Stimulated activated CD8-positive, alpha-beta memory T cell treated with anti-CD3 and anti-CD28 coated beads, Interleukin-12 subunit alpha, Interleukin-12 subunit beta, amount 100 ng/mL, for 4 hours (primary cell): ENCODE measurements around the gene OTOG.

Experiments
- DNase-seq: peaks from one replicate; pipeline ENCODE4 v3.0.0-alpha.2; 2020; ENCODE audit warnings: low read depth

The OTOG gene

DNA sequence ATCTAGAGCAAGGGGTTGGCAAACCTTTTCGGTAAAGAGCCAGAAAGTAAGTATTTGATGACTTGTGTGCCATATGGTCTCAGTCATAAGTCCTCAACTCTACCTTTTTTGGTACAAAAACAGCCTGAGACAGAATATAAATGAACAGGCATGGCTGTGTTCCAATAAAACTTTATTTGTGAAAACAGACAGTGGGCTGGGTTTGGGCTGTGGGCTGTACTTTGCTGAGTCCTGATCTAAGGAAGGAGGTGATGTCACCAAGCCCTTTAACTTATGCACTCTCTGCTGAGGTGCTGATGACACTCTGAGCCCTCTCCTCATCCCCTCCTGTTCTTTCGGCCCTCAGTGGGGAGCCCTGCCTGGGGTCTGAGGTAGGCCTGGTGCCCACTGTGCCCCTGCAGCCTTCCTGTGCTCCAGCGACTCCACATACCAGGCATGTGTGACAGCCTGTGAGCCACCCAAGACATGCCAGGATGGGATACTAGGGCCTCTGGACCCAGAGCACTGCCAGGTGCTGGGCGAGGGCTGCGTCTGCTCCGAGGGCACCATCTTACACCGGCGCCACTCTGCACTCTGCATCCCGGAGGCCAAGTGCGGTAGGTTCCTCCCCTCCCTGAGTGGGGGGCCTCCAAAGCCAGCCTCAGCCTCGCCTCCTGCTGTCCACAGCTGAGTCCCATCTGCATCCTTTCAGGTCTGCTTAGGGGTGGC lies 86.4 kb downstream of the OTOG start:
- no peak for DNase-seq

DNA sequence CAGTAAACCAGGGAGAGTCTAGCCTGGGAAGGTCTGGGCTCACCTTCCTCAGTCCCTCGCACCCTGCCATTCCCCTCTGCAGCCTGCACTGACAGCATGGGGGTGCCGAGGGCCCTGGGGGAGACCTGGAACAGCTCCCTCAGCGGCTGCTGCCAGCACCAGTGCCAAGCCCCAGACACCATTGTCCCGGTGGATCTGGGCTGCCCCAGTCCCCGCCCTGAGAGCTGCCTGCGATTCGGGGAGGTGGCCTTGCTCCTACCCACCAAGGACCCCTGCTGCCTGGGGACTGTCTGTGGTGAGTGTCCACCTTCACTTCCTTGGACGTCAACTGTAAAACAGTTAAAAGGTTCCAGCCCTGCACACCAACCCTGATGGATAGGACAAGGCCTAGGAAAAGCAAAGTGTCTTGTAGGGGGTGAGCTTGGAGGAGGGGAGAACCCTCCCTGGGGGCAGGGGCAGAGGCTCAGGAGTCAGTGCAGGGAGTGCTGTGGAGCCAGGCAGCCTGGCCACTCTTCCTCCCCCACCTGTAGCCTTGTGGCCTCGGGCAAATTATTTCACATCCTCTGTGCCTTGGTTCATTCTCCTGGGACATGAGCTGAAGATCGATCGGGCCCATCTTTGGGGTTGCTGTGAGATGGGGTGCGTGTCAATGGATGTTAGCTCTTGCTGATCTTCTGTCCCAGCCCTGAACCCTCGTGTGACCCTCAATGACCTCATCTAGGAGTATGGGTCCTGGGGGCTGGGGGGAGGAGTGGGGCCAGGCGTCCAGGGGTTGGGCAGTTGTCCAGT lies 87.1 kb downstream of the OTOG start:
- no peak for DNase-seq

DNA sequence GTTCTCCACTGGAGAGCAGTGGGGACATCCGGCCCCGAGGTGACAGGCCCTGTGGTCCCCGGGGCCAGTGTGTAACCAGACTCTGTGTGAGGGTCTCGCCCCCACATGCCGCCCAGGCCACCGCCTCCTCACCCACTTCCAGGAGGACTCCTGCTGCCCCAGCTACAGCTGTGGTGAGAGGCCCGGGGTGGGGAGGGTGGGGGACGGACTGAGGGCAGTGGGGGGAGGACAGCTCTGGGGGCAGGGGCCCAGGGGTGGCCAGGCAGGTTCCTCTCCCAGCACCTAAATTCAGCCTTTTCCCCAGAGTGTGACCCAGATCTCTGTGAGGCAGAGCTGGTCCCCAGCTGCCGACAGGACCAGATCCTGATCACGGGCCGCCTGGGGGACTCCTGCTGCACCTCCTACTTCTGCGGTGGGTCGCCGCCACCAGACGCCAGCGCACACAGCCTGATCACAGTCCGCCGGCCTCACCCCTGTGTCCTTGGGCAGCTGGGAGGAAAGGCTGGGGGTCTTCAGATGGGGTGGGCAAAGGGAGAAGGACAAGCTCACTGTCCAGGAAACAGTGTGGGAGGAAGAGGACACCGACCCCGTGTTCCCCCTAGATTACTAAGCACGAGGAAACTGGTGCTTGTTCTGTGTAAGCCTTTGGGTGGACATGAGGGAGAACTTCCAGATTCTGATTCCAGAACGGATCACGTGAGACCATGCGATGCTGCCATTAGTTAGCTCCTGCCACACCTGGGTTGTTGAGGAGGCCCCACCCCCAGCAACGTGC lies 87.9 kb downstream of the OTOG start:
- no peak for DNase-seq

DNA sequence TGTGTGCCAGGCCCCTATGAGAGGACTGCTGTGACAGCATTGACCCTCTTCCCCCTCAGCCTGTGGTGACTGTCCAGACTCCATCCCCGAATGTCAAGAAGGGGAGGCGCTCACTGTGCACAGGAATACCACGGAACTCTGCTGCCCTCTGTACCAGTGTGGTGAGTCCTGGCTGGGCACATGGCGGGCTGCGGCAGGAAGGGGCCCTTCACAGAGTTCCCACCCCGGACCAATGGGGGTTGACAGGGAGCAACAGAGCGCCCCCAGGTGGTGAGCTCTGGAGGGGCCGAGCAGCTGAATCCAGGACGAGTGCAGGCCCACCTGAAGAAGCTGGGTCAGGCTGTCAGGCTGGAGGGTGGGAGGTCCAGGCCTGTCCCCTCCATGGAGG lies 88.5 kb downstream of the OTOG start:
- no peak for DNase-seq

DNA sequence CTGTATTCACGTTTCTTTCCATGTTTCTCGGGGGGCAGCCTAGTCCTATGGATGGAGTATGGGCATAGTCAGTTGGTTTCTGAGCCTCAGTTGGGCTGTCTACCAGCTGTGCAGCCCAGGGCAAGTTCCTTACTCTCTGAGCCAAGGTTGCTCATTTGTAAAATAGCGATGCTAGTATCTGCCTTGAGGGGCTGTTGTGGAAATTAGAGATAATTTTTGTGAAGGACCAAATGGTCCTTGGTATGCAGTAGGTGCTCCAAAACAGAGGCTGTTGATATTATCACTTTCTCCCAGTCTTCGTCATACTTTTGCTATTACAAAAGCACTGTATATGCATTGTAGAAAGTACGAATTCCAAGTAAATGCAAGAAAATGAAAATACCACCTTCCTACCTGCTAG lies 89.7 kb downstream of the OTOG start:
- no peak for DNase-seq

DNA sequence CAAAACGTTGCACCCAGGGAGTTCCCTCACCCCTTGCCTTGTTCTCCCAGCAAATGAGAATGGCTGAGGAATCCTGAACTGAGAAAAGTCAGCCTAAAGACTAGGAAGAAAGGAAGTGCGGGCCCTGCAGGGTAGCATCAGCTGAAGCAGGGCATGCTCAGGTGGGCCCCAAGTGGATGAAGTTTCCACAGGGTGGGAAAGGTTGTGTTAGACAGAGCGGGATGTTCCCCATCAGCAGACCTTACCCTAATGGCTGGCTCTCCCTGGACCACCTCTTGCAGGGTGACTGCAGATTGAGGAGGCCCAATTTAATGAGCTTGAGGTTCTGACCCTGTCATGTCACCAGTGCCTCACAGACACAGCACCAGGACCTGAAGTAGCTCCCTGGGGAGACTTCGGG lies 90.8 kb downstream of the OTOG start:
- no peak for DNase-seq

DNA sequence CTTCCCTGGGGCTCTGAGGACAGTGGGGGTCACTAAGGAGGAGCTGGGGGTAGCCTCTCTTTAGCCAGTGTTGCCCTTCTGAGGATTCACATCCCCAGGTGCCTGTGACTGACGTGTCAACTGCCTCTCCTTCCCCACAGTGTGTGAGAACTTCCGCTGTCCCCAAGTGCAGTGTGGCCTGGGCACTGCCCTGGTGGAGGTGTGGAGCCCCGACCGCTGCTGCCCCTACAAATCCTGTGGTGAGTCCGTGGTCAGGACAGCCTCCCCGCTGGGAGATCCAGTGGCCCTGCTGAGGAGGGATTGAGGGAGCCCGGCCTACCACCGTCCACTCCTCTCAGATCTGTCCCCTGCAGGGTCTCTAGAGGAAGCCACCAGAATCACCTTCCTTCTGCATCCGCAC lies 91.3 kb downstream of the OTOG start:
- no peak for DNase-seq

DNA sequence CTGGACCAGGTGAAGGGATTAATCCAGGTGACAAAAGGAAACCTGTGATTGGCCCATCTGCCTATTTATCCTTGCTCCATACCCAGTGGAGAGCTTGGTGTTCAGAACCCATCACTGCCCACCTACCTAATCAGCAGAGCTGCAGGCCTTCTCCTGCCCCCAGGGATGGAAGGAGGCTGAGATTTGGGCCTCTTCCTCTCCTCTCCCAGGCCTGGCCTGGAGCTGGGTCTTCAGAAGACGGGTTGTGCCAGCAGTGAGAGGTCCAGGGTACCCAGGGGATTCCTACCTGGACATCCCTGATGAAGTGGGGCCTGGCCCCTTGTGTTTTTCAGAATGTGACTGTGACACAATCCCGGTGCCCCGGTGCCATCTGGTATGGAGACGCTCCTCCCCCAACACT lies 92.0 kb downstream of the OTOG start:
- no peak for DNase-seq

DNA sequence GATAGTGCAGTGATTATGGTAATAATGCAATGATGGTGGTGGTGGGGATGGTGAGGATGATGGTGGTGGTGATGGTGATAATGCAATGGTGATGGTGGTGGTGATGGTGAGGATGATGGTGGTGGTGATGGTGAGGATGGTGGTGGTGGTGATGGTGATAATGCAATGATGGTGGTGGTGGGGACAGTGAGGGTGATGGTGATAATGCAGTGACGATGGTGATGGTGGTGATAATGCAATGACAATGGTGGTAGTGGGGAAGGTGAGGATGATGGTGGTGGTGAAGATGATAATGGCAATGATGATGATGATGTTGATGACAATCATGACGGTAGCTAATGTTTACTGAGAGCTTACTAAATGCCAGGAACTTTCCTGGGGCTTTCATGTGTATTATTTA lies 92.7 kb downstream of the OTOG start:
- no peak for DNase-seq

DNA sequence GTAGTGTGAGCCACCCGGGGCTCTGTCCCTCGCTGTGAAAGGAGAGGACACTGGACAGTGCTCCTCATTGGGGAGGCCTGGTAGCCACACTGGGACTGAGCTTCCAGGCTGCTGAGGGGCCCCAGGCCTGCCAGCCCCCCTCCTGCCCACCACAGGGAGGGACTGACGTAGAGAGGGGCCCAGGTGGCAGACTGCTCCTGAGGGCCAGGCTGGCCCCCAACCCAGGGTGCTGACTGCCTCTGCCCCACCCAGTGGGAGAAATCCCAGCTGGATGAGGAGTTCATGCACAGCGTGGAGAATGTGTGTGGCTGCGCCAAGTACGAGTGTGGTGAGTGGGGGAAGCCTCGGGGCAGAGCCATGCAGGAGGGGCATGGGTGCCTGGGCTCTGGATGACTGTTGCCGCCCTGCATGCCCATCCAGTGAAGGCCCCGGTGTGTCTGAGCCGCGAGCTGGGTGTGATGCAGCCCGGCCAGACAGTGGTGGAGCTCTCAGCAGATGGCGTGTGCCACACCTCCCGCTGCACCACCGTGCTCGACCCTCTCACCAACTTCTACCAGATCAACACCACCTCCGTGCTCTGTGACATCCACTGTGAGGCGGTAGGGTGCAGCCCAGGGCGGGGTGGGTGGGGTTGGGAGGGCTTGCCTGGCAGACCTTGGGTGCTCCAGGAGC lies 93.6 kb downstream of the OTOG start:
- no peak for DNase-seq

DNA sequence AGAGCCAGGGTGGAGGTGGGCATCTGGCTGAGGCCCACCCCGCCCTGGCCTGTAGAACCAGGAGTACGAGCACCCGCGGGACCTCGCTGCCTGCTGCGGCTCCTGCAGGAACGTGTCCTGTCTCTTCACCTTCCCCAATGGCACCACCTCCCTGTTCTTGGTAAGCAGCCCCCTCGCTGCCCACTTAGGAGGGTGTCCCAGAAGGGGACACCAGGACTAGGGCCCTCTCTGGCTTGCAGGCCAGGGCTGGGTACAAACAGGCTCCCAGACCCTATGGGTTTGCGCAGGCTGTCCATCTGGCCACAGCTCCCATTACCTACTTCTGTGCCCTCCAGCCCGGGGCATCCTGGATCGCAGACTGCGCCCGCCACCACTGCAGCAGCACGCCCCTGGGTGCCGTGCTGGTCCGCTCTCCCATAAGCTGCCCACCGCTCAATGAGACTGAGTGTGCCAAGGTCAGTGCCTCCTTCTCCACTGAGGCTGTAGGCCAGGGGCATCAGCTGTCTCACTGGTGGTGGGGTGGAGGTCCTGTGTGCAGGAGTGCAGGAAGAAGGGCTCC lies 94.8 kb downstream of the OTOG start:
- no peak for DNase-seq

DNA sequence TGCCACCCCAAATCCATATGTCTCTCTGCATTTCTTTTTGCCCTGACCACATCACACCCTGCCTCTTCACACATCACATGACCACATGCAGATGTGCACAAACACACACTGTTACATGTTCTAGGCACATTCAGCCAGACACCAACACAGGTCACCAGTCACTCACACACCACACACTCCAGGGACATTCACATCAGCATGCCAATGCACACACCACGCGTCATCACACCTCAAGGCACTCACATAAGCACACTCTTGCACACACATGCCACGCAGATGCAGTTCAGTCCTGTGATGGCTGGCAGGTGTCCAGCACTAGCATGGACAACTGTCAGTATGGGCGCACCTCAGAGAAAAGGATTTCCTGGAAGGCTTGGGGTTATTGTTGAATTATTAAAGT lies 95.3 kb downstream of the OTOG start:
- no peak for DNase-seq

DNA sequence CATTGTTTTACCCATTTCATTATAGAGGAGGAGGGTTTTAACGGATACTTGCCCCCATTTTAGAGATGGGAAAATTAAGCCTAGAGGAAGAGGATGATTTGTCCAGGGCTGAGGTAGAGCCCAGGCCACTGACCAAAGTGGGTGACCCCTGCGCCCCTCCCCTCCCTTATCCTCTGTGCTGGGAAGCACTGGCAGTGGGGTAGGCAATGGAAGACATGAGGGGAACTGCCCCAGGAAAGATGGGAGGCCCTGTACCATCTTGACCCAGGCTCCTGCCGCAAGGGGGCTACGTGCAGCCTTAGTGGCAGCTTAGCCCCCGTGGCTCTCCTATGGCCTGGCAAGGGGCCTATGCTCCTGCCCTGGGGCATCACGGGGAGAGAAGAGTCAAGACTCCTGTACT lies 95.9 kb downstream of the OTOG start:
- no peak for DNase-seq

DNA sequence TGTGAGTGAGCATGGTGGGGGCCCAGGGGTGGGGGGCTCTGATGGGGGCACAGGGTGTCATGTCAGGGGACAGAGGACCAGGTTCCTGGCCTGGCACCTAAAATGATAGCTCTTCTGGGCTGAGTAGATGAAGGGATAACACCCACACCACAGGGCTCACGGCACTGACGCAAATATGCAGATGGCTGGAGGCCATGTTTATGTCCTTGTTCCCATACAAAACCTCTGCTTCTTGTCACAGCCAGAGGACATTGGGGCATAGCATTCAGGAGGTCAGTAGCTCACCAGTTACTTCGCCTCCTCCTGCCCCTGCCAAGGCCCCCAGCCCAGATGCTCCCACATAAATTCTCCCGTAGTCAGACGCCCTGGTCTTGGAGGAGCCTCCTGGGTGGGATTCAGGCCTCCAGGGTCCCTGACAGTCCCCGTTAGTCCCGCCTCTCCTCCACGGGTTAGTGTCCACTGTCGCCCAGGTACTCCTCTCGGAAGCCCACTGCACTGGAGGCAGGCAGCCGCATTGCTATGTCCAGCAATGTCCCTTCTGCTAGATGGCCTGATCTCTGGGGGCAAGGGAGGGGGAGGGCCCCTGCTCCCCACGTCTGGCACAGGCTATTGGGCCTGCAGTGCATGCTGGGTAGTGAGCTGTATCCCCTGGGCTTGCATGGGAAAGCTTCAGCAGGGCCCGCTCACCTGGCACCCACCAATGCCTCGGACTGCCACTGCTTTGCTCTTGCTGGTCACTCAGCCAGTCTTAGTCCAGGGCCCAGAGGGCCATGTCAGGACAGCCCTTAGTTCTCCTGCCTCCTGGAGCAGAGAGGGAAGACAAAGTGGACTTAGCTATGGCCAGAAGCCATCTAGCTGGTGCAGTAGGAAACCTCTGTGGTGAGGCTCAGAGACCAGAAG lies 96.7 kb downstream of the OTOG start:
- no peak for DNase-seq

DNA sequence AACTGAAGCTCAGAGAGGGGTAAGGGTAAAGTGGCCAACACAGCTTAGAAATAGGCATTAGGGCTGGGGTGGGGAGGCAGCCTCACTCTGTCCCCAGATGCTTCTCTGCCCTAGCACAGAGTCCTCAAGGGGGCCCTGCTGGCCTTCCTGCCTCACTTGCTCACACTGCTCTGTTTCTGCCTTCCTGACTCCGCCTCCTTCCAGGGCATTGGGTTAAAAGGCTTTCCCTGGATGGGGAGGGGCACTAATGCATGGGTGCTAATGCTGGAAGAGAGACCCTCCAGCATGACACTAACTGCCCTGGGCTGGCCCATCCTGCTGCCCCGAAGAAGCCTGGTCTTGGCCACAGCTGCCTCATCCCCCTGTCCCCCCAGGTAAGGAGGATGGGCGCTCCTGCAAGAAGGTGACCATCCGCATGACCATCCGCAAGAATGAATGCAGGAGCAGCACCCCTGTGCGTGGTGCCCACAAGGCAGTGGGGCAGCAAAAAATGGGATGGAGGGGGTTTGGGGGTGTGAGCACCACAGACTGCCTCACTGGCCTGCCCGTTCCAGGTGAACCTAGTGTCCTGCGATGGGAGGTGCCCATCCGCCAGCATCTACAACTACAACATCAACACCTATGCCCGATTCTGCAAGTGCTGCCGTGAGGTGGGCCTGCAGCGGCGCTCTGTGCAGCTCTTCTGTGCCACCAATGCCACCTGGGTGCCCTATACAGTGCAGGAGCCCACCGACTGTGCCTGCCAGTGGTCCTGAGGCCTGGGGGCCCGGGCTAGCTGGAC lies 98.3 kb downstream of the OTOG start:
- DNase-seq = no peak

DNA sequence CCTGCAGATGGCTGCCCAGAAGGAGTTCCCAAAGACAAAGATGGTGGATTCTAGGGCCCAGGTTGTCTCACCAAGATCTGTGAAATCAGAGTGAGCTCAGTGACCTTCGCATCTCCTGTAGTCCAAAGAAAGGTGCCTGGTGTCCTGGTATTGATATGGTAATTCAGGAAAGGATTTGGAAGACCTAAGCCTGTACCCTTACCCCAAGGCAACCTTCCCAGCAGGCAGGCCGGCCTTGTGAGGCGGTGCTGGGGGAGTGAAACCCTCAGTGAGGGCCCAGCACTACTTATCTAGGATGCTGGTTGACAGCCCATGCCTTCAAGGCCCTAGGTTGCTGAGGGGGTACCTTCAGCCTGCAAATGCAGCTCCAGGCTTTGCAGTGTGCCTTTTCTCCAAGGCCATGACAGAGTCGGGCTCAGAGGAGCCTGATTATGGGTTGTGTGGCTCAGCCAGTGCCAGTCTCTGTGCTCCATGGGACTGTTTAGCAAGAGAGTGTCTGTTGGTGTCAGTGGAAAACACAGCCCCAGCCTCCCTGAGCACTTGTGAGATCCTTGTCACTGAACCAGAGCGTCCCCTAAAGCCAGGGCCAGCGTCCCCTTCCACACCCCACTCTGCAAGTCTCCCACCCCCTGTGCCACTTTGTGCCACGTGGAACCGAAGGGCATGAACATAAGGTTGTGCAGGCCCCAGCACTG lies 99.5 kb downstream of the OTOG start:
- DNase-seq = no peak

DNA sequence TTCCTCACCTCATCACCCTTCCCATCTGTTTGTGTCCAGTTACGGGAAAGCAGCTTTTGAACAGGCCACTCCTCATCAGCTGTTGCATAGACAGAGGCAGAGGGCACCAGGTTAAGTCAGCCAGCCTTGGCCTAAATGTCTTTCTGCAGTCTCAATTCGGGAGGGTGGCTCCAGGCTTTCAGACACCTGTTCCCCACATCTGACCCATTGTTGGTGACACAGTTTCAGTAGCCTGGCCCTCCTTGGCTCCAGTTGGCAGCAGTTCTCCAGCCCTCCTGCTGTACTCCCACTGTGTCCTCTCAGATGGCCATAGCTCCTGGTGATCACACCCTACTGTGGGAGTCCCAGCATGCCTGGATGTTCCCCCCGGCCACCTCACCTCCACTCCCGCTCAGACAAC lies 101.5 kb downstream of the OTOG start:
- no peak for DNase-seq

DNA sequence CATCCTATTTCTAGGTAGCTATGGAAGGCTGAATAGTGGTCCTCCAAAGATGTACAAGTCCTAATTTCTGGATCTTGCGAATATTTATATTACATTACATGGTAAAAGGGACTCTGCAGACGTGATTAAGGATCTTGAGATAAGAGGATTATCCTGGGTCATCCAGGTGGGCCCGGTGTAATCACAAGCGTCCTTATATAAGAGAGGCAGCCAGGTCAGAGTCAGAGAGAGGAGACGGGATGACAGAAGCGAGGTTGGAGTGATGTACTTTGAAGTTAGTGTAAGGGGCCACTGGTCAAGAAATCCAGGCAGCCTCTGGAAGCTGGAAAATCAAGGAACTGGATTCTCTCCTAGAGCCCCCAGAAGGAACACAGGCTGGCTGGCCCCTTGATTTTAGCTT lies 102.2 kb downstream of the OTOG start:
- no peak for DNase-seq

DNA sequence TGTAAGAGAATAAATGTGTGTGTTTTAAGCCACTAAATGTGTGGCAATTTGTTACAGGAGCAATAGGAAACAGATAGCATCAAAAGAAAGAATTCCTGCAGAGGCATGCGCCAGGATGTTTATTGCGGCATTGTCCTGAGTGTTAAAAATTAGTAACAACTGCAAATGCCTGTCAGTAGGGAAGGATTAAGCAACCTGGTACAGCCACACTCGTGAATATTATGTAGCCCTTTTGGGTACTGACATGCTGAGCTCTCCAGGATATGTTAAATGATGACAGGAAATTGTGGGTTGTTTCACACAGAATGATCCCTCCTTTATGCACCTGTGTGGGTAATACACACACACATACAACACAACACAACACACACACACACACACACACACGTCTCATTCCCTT lies 102.6 kb downstream of the OTOG start:
- no peak for DNase-seq
